ENCODE results near the gene SAA2. TPM values are rescaled to one million over a fixed set of nuclear protein-coding genes. Genes with fewer than 3 reads are reported as not detected.

The SAA2 gene
- total RNA-seq, 1 experiment from 2014 or later = not detected

Other genes starting within 250 kb of the SAA2 start
- gene SERGEF, start 235.6 kb downstream of the SAA2 start, total RNA-seq (2014; rRNA removed; shearing (Covaris generic)) = 42.8 and 46.7 TPM in 2 replicates
- 0.17 TPM in 1 of 2 replicates, not detected in the other for gene TPH1, start 202.4 kb downstream of the SAA2 start, total RNA-seq (2014; rRNA removed; shearing (Covaris generic))
- gene SAAL1, start 142.6 kb downstream of the SAA2 start, total RNA-seq (2014; rRNA removed; shearing (Covaris generic)) = 56.5 and 65.3 TPM in 2 replicates
- gene MRGPRX3, start 116.1 kb downstream of the SAA2 start, total RNA-seq (2014; rRNA removed; shearing (Covaris generic)) = not detected in 2 replicates
- not detected in 2 replicates for gene MRGPRX4, start 75.8 kb downstream of the SAA2 start, total RNA-seq (2014; rRNA removed; shearing (Covaris generic))
- gene SAA4, start 11.9 kb downstream of the SAA2 start, total RNA-seq (2014; rRNA removed; shearing (Covaris generic)) = not detected in 2 replicates
- gene SAA1, start 17.6 kb upstream of the SAA2 start, total RNA-seq (2014; rRNA removed; shearing (Covaris generic)) = not detected in 2 replicates
- 22.5 and 28.8 TPM in 2 replicates for gene HPS5, start 73.5 kb upstream of the SAA2 start, total RNA-seq (2014; rRNA removed; shearing (Covaris generic))
- gene GTF2H1, start 73.9 kb upstream of the SAA2 start, total RNA-seq (2014; rRNA removed; shearing (Covaris generic)) = 80.5 and 83.3 TPM in 2 replicates
- gene LDHA, start 145.9 kb upstream of the SAA2 start, total RNA-seq (2014; rRNA removed; shearing (Covaris generic)) = 1,258 and 1,608 TPM in 2 replicates
- not detected in 2 replicates for gene LDHC, start 163.7 kb upstream of the SAA2 start, total RNA-seq (2014; rRNA removed; shearing (Covaris generic))
- not detected in 2 replicates for gene LDHAL6A, start 207.2 kb upstream of the SAA2 start, total RNA-seq (2014; rRNA removed; shearing (Covaris generic))